ENCODE data around the gene SPARC. TPM values are rescaled to one million over a fixed set of nuclear protein-coding genes. Genes with fewer than 3 reads are reported as not detected.

The SPARC gene
- total RNA-seq, 6 donors from 2014 or later: 234 to 1,553 (median 581) TPM

DNA sequence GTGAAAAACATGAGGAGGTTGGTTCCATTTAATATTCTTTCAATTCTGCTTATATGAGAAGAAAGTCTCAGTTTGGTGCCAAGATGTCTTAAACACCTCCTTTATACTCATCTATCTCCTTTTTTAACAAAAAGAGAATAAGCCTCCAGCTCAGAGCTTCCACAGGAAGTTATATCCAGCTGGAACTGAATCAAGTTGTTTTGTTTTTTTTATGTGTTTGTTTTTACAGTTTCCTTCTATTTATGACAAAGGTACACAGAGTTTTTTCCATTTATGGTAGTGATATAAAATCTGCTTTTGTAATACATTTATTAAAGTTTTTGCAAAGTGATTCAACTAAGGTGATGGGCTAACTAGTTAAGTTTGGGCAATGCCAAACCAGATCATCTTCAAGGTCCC lies 10.4 kb downstream of the SPARC start:
- Histone ChIP-seq H3K27ac (peak overlapping the region; percentile 80 to 91 (median 86)), H3K4me1 (peaks cover 79 to 93% (median 89%) of the 10 kb centered on the region in 4 donors), H3K9me3 (no peaks in the 10 kb centered on the region), H3K4me3 (no peak overlapping the region), H3K36me3 (peaks cover 0 to 60% (median 7%) of the 10 kb centered on the region in 4 donors), H3K27me3 (no peaks in the 10 kb centered on the region)
- TF ChIP-seq EP300 (IDR thresholded peaks at IDR 0.05) (no peak), CTCF (IDR thresholded peaks at IDR 0.05) (no peak), POLR2AphosphoS5 (IDR thresholded peaks at IDR 0.05) (no peak), POLR2A (IDR thresholded peaks at IDR 0.05) (no peak)
- DNase-seq (no peak), ATAC-seq (ENCODE audit: low FRiP score in 2 of 2) (no peak)

DNA sequence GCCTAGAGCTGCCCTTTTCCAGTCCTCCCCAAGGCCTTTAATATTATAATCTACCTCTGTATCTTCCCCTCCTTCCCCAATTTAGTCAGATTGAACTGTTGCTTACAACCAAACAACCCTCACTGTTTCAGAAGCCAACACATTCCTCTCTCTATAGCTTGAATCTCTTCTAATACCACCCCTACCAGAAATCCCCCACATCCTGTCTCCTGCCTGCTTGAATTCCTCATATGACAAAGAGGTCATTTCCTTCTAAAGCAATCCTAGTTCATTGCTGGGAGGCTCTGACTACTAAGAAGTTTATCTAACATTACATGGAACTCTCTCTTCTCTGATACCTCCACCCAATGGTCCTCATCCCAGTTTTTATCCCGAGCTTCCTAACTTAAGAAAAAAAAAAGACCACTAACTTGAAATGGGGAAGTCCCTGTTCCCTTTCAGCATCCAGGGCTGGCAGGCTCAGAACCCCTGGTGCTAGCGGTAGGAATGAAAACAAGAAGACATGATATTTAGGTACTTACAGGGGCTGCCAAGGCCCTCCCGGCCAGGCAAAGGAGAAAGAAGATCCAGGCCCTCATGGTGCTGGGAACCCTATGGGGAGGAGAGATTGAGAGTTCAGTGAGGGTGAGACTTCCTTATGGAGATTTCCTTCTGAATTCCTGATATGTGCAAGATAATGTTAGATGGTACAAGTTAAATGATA lies 11.0 kb downstream of the SPARC start:
- no peak for TF ChIP-seq POLR2A (IDR thresholded peaks at IDR 0.05)
- peak in 1 of 4 donors; percentile 2 for TF ChIP-seq EP300 (IDR thresholded peaks at IDR 0.05)
- TF ChIP-seq POLR2AphosphoS5 (IDR thresholded peaks at IDR 0.05): no peak
- no peak for ATAC-seq (ENCODE audit: low FRiP score in 2 of 2)

GRCh38 chr5:151674626-151675610 lies 11.8 kb downstream of the SPARC start:
- Histone ChIP-seq H3K27me3 (no peaks in the 10 kb centered on the region), H3K27ac (peak overlapping the region; percentile 80 to 91 (median 86)), H3K36me3 (peaks cover under 1 to 67% (median 9%) of the 10 kb centered on the region in 4 donors), H3K4me1 (peaks cover 85 to 99% (median 93%) of the 10 kb centered on the region in 4 donors), H3K9me3 (no peaks in the 10 kb centered on the region), H3K4me3 (no peak overlapping the region)
- ATAC-seq (ENCODE audit: low FRiP score in 2 of 2): no peak
- no peak for TF ChIP-seq POLR2AphosphoS5 (IDR thresholded peaks at IDR 0.05)
- TF ChIP-seq CTCF (IDR thresholded peaks at IDR 0.05): no peak
- TF ChIP-seq POLR2A (IDR thresholded peaks at IDR 0.05): no peak
- TF ChIP-seq EP300 (IDR thresholded peaks at IDR 0.05): no peak
- no peak for DNase-seq
- WGBS, 2 donors: 64 to 75% methylated on average over 4 of the region's 4 CpGs

More for the DNA sequence above, 11.0 kb downstream of the SPARC start:
- Histone ChIP-seq H3K9me3 (no peaks in the 10 kb centered on the region), H3K27me3 (no peaks in the 10 kb centered on the region), H3K27ac (peak overlapping the region; percentile 80 to 91 (median 86)), H3K36me3 (peaks cover 0 to 60% (median 5%) of the 10 kb centered on the region in 4 donors), H3K4me3 (no peak overlapping the region), H3K4me1 (peaks cover 79 to 93% (median 89%) of the 10 kb centered on the region in 4 donors)
- DNase-seq: no peak
- WGBS, 2 donors: 40 to 43% methylated on average over 3 of the region's 3 CpGs

GRCh38 chr5:151673421-151673820 lies 13.3 kb downstream of the SPARC start:
- no peaks in the 10 kb centered on the region for H3K9me3 ChIP-seq
- DNase-seq (no peak), ATAC-seq (ENCODE audit: low FRiP score in 2 of 2) (no peak)
- WGBS, 2 donors: 56 to 57% methylated on average over 4 of the region's 4 CpGs
- H3K4me1 ChIP-seq: peaks cover 80 to 97% (median 88%) of the 10 kb centered on the region in 4 donors
- H3K27me3 ChIP-seq: no peaks in the 10 kb centered on the region
- no peak for TF ChIP-seq EP300 (IDR thresholded peaks at IDR 0.05)
- no peak for TF ChIP-seq CTCF (IDR thresholded peaks at IDR 0.05)
- TF ChIP-seq POLR2A (IDR thresholded peaks at IDR 0.05): no peak
- no peak for TF ChIP-seq POLR2AphosphoS5 (IDR thresholded peaks at IDR 0.05)
- peaks cover 7 to 70% (median 21%) of the 10 kb centered on the region in 4 donors for H3K36me3 ChIP-seq
- H3K27ac ChIP-seq: peak overlapping the region; percentile 83 to 91 (median 86)
- no peak overlapping the region for H3K4me3 ChIP-seq

GRCh38 chr5:151672516-151672915 lies 14.2 kb downstream of the SPARC start:
- DNase-seq: no peak
- TF ChIP-seq EP300 (IDR thresholded peaks at IDR 0.05): no peak
- no peak for TF ChIP-seq POLR2A (IDR thresholded peaks at IDR 0.05)
- no peak for TF ChIP-seq POLR2AphosphoS5 (IDR thresholded peaks at IDR 0.05)
- H3K4me1 ChIP-seq: peaks cover 71 to 94% (median 87%) of the 10 kb centered on the region in 4 donors
- 62 to 72% methylated on average over 8 of the region's 8 CpGs for WGBS, 2 donors
- no peaks in the 10 kb centered on the region for H3K9me3 ChIP-seq
- peak overlapping the region; percentile 83 to 91 (median 86) for H3K27ac ChIP-seq
- peaks cover 11 to 79% (median 27%) of the 10 kb centered on the region in 4 donors for H3K36me3 ChIP-seq
- peak in 1 of 2 donors; percentile 4 for ATAC-seq (ENCODE audit: low FRiP score in 2 of 2)
- no peak overlapping the region for H3K4me3 ChIP-seq
- no peaks in the 10 kb centered on the region for H3K27me3 ChIP-seq
